Stimulated activated CD4-positive, alpha-beta T cell treated with anti-CD3 and anti-CD28 coated beads, Interleukin-1b, Interleukin-23, amount 100 ng/mL, for 4 hours (primary cell): Measurements from ENCODE around the gene NCAN.
A peak's percentile ranks its signal among the peaks of the same experiment; 100 is the strongest.
"Not testable (repeated sequence)": the region's sequence is repeated elsewhere in the genome, so short reads cannot be mapped to it uniquely, and the experiment has no call there.

Experiments
- DNase-seq, 2 donors: peaks; one replicate each; pipeline ENCODE4 v3.0.0-alpha.2; 2020; ENCODE audit warnings: low read depth in 2 of 2

The NCAN gene

GRCh38 chr19:19224150-19224851 lies 12.5 kb downstream of the NCAN start:
- DNase-seq = no peak

- peak; percentile 61 to 62 for DNase-seq
Measured at GRCh38 chr19:19224852-19225494, 13.2 kb downstream of the NCAN start.

GRCh38 chr19:19226204-19226603 lies 14.4 kb downstream of the NCAN start:
- no peak for DNase-seq

DNA sequence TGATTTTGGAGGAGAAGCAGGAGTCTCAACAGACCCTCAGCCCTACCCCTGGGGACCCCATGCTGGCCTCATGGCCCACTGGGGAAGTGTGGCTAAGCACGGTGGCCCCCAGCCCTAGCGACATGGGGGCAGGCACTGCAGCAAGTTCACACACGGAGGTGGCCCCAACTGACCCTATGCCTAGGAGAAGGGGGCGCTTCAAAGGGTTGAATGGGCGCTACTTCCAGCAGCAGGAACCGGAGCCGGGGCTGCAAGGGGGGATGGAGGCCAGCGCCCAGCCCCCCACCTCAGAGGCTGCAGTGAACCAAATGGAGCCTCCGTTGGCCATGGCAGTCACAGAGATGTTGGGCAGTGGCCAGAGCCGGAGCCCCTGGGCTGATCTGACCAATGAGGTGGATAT lies 14.9 kb downstream of the NCAN start:
- no peak for DNase-seq

DNA sequence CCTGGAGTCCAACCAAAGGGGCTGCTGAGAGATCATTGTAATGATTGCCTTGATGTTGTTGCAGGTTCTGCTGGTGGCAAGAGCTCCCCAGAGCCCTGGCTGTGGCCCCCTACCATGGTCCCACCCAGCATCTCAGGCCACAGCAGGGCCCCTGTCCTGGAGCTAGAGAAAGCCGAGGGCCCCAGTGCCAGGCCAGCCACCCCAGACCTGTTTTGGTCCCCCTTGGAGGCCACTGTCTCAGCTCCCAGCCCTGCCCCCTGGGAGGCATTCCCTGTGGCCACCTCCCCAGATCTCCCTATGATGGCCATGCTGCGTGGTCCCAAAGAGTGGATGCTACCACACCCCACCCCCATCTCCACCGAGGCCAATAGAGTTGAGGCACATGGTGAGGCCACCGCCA lies 15.5 kb downstream of the NCAN start:
- no peak for DNase-seq

GRCh38 chr19:19229701-19230100 lies 17.9 kb downstream of the NCAN start:
- no peak for DNase-seq

- DNase-seq = no peak
Measured at GRCh38 chr19:19230999-19231398, 19.2 kb downstream of the NCAN start.

GRCh38 chr19:19232261-19232721 lies 20.5 kb downstream of the NCAN start:
- DNase-seq = no peak

DNA sequence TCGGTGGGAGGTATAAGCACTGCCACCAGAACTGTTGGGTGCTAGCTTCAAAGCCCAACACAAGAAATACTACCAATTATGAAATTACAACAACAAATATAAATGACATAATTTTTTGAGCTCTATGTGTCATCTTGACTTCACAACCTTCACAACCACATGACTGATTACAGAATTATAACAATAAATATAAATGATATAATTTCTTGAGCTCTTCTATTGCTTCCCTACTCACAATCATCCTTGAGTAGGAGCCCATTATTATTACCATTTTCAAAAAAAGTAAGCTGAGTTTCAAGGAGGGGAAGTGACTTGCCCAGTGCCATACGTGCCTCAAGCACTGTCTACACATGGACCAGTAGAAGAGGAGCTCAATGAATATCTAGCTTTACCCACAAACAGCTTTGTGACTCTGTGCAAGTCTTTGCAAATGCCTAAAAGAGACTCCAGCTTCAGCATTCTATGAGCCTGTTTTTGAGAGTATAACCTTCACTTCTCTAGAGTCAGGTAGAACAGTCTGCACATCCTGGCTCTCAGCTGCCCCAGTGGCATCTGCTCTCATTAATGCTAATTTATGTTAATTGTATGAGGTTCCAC lies 22.6 kb downstream of the NCAN start:
- DNase-seq = no peak

DNA sequence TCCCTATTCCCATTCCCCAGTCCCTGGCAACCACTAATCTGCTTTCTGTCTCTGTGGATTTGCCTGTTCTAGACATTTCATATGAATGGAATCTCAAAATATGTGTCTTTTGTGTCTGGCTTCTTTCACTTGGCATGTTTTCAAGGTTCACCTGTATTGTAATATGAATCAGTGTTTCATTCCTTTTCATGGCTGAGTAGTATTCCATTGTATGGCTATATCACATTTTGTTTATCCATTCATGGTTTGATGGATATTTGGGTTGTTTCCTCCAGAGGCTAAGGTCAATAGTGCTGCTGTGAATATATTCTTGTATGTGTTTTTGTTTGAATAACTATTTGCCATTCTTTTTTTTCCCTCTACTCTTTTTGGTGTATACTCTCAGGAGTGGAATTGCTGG lies 24.4 kb downstream of the NCAN start:
- no peak for DNase-seq

DNA sequence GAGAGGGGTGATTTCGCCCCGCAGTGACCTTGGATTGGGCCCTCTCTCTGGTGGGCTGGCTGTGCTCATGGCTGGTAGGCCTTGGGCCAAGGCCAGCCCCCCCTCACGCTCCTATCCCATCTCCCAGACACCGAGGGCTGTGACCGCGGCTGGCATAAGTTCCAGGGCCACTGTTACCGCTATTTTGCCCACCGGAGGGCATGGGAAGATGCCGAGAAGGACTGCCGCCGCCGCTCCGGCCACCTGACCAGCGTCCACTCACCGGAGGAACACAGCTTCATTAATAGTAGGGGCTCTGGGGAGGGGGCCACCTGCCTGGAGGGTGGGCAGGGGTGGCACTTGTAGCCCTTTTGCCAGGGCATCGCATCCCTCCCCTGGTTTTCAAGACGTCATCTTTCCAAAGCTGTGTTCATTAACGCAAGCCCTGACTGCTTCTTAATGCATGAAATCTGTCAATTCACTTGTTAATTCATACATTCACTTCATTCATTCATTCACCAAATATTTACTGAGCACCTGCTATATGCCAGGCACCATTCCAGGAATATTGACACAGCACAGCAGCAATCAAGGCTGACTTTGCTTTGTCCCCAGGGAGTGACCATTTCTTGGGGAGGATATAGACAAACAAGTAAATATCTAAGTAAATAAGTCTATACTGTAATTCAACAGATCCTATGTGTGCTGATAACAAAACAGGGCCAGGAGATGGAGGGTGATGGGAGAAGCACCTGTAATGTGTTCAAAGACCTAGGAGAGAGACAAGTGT lies 26.6 kb downstream of the NCAN start:
- no peak for DNase-seq

GRCh38 chr19:19239675-19240074 lies 27.9 kb downstream of the NCAN start:
- no peak for DNase-seq

GRCh38 chr19:19240476-19240875 lies 28.7 kb downstream of the NCAN start:
- DNase-seq = no peak

DNA sequence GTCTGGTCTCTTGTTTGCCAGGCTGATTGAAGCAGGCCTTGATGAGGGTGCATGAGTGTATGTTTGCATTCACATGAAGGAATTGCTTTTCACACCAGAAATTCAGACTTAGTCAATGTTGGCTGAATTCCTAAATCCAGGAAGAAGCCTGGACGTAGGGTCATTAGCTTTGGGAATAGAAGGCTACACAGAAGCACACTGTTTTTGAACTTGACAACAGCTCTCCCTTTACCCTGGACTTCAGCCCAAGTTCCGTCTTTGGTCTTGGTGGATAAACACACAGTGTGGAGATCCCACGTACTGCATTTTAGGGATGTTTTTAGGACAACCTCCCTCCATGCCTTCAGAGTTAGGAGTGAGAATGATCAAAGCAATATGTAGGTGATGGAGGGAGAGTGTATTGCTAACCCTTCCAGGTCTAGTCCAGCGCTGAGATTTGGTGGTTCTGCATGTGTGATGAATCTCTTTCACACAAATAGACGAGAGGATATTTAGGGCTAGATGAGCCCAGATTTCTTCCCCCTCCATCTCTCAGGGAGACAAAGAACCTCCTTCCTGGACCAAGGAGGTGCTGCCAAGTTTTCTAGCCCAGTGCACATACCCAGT lies 38.5 kb downstream of the NCAN start:
- DNase-seq = no peak

DNA sequence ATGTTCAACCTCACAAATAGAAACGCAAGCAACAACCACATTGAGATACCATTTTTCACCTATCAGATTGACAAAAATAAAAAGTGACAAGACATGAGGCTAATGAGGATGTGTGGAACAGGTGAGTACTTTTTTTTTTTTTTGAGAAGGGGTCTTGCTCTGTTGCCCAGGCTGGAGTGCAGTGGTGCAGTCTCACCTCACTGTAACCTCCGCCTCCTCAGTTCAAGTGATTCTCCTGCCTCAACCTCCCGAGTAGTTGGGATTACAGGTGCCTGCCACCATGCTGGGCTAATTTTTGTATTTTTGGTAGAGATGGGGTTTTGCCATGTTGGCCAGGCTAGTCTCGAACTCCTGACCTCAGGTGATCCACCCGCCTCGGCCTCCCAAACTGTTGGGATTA lies 41.7 kb downstream of the NCAN start:
- DNase-seq = not testable (repeated sequence)

GRCh38 chr19:19256072-19256969 lies 44.6 kb downstream of the NCAN start:
- DNase-seq = no peak

DNA sequence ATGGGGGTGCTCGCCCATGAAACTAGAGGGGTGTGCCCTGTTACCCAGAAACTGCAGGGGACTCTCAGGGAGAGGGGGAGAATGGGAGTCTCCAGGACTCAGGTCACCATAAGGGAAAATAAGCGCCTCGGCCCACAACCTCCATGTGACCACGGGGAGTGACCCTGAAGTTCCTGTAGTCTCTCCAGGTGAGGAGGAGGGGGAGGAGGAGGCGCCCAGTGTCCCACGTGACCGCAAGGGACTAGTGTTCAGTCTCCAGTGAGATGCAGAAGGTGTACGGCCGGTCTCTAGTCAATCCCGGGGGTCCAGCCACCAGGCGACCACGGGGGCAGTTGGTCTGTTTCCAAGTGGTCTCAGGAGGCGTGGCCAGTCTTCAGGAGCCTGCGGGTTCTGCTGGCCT lies 45.4 kb downstream of the NCAN start:
- DNase-seq = no peak

- DNase-seq = no peak
Measured at GRCh38 chr19:19257836-19258588, 46.3 kb downstream of the NCAN start.

- no peak for DNase-seq
Measured at GRCh38 chr19:19258589-19259338, 47.0 kb downstream of the NCAN start.
